ENCODE results near the gene TUBB4B. TPM values are rescaled to one million over a fixed set of nuclear protein-coding genes. Genes with fewer than 3 reads are reported as not detected.

Gene TUBB4B
- total RNA-seq, 4 donors from 2014 or later, result 181 to 757 (median 487) TPM

DNA sequence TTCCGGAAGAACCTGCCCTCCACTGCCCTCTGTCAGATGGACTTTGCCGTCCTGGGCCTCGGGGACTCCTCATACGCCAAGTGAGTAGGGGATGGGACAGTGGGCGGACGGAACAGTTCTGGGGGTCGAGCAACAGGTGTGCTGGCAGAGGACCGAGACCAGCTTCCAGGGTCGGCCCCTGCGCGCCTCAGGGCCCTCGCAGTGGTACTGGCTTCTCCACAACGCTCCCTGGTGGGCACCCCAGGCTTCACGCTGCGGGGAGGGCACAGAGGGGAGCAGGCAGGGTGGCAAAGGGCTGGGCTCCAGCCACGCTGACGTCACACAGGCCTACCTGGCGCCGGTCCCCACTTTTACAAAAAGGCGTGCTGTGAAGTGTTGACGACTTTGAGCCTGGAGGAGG is 28.6 kb upstream of the TUBB4B start:
- DNase-seq, result no peak
- H3K4me1 ChIP-seq, result no peaks in the 10 kb centered on the region
- no peaks in the 10 kb centered on the region for H3K27me3 ChIP-seq
- intact Hi-C loops (cut with DNase I), result no loop called here
- H3K4me3 ChIP-seq (replicated peaks in 1 of 3), result no peak overlapping the region
- TF ChIP-seq, protein P1, sequence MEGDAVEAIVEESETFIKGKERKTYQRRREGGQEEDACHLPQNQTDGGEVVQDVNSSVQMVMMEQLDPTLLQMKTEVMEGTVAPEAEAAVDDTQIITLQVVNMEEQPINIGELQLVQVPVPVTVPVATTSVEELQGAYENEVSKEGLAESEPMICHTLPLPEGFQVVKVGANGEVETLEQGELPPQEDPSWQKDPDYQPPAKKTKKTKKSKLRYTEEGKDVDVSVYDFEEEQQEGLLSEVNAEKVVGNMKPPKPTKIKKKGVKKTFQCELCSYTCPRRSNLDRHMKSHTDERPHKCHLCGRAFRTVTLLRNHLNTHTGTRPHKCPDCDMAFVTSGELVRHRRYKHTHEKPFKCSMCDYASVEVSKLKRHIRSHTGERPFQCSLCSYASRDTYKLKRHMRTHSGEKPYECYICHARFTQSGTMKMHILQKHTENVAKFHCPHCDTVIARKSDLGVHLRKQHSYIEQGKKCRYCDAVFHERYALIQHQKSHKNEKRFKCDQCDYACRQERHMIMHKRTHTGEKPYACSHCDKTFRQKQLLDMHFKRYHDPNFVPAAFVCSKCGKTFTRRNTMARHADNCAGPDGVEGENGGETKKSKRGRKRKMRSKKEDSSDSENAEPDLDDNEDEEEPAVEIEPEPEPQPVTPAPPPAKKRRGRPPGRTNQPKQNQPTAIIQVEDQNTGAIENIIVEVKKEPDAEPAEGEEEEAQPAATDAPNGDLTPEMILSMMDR (IDR thresholded peaks at IDR 0.05), result no peak
- no peak for TF ChIP-seq POLR2A (IDR thresholded peaks at IDR 0.05)
- H3K27ac ChIP-seq, result no peak overlapping the region
- H3K36me3 ChIP-seq, result no peaks in the 10 kb centered on the region
- H3K9me3 ChIP-seq, result no peaks in the 10 kb centered on the region
- WGBS, 2 donors, result 86 to 92% methylated on average over 17 to 21 of the region's 21 CpGs

DNA sequence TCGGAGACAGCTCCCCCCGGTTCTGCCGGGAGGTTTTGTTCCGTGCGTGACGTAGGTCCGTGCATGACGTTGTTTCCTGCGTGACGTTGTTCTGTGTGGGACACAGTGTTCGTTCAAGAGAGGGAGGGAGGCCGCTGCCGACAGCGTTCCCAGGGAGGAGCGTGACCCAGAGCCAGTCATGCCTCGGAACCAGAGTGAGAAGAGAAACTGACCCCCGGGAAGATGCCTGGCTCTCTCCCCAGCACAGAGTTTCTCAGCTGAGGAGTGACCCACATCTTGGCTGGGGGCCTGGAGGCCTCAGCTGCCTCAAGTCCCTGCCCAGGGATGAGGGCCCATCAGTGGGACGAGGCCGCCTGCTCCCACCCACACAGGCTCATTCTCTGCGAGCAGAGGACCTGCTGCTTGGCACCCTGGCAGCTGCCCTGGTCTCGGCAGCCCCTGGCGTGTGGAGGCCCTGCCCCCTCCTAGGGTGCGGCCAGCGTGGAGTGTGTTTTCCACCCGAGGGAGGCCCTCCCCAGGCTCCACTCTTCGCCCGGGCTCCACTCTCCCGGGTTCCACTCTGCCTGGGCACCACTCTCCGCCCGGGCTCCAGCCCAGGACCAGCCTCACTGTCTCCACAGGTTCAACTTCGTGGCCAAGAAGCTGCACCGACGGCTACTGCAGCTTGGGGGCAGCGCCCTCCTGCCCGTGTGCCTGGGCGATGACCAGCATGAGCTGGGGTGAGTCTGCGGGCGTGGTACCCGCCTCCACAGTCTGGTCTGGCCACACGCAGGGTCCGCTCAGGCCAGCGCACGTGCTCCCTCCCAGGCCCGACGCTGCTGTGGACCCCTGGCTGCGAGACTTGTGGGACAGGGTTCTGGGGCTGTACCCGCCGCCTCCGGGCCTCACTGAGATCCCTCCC is 27.7 kb upstream of the TUBB4B start:
- Histone ChIP-seq H3K4me1 (peaks cover 0 to 2% of the 10 kb centered on the region in 2 donors), H3K4me3 (replicated peaks in 1 of 3) (no peak overlapping the region), H3K27ac (no peak overlapping the region), H3K27me3 (no peaks in the 10 kb centered on the region), H3K36me3 (no peaks in the 10 kb centered on the region), H3K9me3 (no peaks in the 10 kb centered on the region)
- WGBS, 2 donors, result 90 to 92% methylated on average over 27 to 38 of the region's 49 CpGs
- intact Hi-C loops (cut with DNase I), result no loop called here
- no peak for DNase-seq
- no peak for TF ChIP-seq POLR2A (IDR thresholded peaks at IDR 0.05)
- TF ChIP-seq, protein P1 (IDR thresholded peaks at IDR 0.05), result no peak

DNA sequence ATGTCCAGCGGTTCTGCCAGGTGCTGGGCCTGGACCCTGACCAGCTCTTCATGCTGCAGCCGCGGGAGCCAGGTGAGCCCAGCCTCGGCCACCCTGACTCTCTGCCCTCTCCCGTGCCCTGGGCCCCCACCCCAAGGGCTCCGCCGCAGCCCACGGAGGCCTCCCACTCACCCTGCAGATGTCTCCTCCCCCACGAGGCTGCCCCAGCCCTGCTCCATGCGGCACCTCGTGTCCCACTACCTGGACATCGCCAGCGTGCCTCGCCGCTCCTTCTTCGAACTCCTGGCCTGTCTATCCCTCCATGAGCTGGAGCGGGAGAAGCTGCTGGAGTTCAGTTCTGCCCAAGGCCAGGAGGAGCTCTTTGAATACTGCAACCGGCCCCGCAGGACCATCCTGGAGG is 26.5 kb upstream of the TUBB4B start:
- no peaks in the 10 kb centered on the region for H3K9me3 ChIP-seq
- TF ChIP-seq, protein P1 (IDR thresholded peaks at IDR 0.05), result no peak
- TF ChIP-seq POLR2A (IDR thresholded peaks at IDR 0.05), result no peak

DNA sequence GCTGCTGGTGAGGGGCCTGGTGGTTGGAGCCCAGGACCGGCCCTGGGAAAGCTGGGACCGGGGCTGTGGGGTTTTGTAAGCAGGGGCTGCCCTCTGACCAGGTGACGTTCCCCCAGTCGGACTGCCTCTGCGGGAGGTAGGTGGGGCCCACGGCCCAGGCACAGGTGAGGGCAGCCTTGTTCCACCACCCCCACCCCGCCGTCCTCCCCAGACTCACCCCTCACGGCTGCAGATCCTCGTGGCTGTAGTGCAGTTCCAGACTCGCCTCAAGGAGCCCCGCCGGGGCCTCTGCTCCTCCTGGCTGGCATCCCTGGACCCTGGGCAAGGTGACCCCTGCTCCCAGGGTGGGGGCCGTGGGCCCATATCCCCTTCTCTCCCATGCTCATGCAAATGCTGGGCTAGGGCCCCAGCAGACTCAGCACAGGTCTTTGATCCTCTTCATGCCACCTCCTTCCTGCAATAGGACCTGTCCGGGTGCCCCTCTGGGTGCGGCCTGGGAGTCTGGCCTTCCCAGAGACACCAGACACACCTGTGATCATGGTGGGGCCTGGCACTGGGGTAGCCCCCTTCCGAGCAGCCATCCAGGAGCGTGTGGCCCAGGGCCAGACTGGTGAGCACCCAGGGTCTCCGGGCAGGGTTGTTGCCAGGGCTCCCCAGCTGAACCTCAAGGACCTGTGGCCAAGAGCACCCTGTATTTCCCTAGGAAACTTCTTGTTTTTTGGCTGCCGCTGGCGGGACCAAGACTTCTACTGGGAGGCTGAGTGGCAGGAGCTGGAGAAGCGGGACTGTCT is 25.7 kb upstream of the TUBB4B start:
- DNase-seq, result no peak
- H3K36me3 ChIP-seq, result no peaks in the 10 kb centered on the region
- 90 to 95% methylated on average over 6 to 11 of the region's 22 CpGs for WGBS, 2 donors

More for the DNA sequence above, 26.5 kb upstream of the TUBB4B start:
- no peak overlapping the region for H3K27ac ChIP-seq
- intact Hi-C loops (cut with DNase I), result no loop called here
- no peak for DNase-seq
- peaks cover 0 to 2% of the 10 kb centered on the region in 2 donors for H3K4me1 ChIP-seq
- no peaks in the 10 kb centered on the region for H3K27me3 ChIP-seq
- H3K4me3 ChIP-seq (replicated peaks in 1 of 3), result no peak overlapping the region
- no peaks in the 10 kb centered on the region for H3K36me3 ChIP-seq
- WGBS, 2 donors, result 95% methylated on average over 16 to 19 of the region's 19 CpGs

More for the DNA sequence above, 25.7 kb upstream of the TUBB4B start:
- H3K4me3 ChIP-seq (replicated peaks in 1 of 3), result no peak overlapping the region
- H3K27ac ChIP-seq, result no peak overlapping the region
- H3K9me3 ChIP-seq, result no peaks in the 10 kb centered on the region
- intact Hi-C loops (cut with DNase I), result no loop called here
- no peak for TF ChIP-seq POLR2A (IDR thresholded peaks at IDR 0.05)
- TF ChIP-seq, protein P1 (IDR thresholded peaks at IDR 0.05), result no peak
- H3K4me1 ChIP-seq, result peaks cover 0 to 2% of the 10 kb centered on the region in 2 donors
- H3K27me3 ChIP-seq, result no peaks in the 10 kb centered on the region

Data from thyroid gland (tissue), 4 donors.